ENCODE results near the gene RNF181.

RNF181 gene

GRCh38 chr2:85599468-85600234 lies 4.1 kb downstream of the RNF181 start:
- TF ChIP-seq CTCF (IDR thresholded peaks at IDR 0.05): no peak

GRCh38 chr2:85600235-85600575 lies 4.7 kb downstream of the RNF181 start:
- TF ChIP-seq CTCF (IDR thresholded peaks at IDR 0.05): no peak

GRCh38 chr2:85600951-85601770 lies 5.6 kb downstream of the RNF181 start:
- no peak for TF ChIP-seq CTCF (IDR thresholded peaks at IDR 0.05)

- no peak for TF ChIP-seq CTCF (IDR thresholded peaks at IDR 0.05)
These were observed 6.4 kb downstream of the RNF181 start for GRCh38 chr2:85601771-85602475.

- TF ChIP-seq CTCF (IDR thresholded peaks at IDR 0.05): no peak
These were observed 7.1 kb downstream of the RNF181 start, which contains the start of gene TMEM150A for GRCh38 chr2:85602476-85603234. Gene TMEM150A (minus strand): TSS chr2:85602698. CDS start chr2:85601948, 750 bp downstream.

- TF ChIP-seq CTCF (IDR thresholded peaks at IDR 0.05): no peak
These were observed 9.2 kb downstream of the RNF181 start for GRCh38 chr2:85604568-85605339.
